H4 (cell line): ENCODE measurements around the gene CHRM1. TPM values are rescaled to one million over a fixed set of nuclear protein-coding genes. Genes with fewer than 3 reads are reported as not detected.
A peak's percentile ranks its signal among the peaks of the same experiment; 100 is the strongest.

ENCODE experiments used
- DNase-seq: peaks from one replicate; pipeline ENCODE4 v3.0.0-alpha.2; 2015; ENCODE audit warnings: low spot score
- total RNA-seq: library from RNA; depleted of rRNA; stranded (reverse); fragments of >200 nt; shearing (Covaris generic); gene quantifications from 2 replicates; pipeline ENCODE4 v1.2.3, GENCODE V29; 2014

CHRM1 gene
- total RNA-seq, 1 experiment from 2014 or later = not detected

DNA sequence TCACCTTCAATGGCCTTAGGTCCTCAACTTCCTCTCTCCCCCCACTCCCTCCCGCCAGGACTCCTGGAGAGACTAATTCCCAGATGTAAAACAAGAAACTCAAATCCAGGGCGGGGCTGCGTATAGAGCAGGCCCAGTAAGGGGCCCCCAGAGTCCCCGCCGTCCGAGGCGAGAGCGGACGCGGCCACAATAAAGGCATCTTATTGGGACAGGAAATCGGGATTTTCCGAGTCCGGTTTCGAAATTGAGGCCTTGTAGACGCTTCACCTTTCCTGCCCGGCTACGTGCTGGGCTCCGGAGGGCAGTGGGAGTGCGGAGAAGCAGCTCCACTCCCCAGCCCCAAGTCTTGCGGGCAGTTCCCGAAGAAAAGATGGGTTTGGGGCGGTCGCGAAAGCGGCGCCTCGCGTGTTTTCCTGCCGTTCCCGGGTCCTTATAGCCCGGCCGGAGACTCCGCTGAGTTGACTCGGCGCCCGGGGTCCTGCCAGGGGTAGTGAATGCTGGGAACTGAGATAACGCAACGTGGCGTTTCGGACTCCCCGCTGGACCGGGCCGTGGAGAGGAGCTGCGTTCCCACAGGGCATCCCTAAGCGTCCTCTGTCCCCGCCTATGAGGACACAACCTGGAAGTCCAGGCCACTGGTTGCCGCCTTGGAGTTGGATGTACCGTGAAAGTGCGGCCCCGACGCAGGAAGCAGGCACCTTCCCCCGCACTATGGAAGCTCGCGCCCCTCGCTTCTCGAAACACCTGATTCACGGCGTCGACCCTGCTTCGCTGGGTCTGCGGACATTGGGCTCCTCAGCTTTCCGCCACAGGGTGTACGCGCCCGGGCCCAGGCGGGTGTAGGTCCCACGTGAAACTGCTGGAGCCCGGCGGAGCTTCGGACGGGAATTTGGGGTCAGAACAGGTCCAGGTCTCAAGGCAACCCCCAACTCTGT lies 4.8 kb upstream of the CHRM1 start:
- DNase-seq = no peak

DNA sequence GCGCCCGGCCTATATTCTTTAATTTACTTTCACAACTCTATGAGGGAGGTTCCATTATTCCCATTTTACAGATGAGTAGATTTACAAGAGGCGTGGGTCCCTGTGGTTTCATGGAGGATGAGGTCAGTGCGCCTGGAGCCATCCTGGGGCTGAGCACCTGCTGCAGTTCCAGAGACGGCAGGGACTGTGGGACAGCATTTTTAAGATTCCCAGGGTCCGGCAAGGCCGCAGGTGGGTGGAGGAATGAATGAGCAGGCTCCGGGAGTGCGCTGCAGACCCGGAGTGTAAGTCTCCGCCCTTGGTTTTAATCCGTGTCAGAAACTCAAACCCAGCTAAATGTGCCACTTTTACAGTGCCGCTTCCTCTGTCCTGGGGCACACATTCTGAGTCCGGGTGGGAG lies 4.1 kb upstream of the CHRM1 start:
- no peak for DNase-seq

DNA sequence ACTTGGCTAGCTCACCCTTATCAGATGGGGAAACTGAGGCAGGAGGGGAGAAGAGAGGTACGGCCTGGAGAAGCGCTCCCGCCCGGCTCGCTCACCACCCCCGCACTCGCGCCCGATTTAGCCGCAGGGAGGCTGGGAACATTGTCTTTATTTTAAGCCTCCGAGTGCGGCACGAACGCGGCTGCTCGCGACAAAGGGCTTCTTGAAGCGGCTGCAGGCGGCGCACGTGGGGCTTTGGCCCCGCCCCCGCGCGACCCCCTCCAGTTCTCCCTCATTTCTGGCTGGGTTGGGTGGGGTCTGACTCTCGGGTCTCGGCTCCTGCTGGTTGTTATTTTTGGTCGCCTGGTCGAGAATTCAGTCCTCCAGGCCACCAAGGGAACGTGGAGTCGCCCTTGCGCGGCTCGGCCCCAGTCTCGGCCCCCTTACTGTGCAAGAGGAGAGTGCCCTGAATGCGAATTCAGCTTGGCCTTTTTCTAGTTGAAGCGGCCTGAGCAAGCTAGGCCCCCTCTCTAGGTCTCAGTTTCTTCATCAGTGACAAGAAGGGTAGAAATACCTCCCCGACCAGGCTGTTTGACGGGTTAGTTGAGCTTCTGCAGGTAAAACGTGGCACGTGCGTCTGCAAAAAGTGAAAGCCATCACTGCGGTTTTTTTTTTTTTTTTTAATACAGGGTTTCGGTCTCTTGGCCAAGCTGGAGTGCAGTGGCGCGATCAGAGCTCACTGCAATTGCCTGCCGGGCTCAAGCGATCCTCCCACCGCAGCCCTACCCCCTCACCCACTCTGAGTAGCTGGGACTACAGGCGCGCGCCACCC lies 2.6 kb upstream of the CHRM1 start:
- DNase-seq = no peak

DNA sequence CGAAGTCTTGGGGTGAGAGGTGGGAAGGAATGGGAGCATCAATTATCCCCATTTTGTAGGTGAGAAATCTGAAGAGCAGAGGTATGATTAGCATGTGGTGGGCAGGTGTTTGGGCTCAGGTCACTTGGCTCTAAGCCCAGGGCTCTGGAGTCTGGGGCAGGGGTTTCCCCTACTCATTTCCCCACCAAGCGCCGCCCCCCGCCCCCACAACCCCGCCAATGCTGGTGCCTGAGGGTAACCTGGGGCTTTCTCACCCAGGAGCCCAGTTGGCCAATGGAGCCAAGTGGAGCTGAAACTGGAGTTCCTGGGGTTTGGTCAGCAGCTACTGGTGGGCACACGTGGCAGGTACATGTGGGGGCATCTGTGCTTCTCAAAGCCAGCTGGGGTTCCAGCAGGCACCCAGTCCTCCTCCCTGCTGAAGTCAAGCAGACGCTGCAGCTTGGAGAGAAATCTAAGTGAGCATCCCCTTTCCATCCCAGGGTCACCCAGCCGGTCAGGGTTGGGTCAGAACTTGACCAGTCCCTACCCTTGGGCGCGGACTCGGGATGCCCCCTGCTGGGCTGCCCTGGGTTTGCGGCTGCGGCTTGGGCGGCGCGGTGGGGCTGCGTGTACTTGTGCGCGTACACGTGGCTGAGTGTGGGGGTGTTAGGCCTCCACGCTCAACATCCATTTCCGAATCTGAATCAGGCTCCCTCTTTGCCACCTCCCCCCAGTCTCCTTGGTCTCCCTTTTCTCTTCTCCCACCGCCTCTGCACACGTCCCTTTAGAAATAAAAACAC lies 1.7 kb upstream of the CHRM1 start:
- DNase-seq = no peak

DNA sequence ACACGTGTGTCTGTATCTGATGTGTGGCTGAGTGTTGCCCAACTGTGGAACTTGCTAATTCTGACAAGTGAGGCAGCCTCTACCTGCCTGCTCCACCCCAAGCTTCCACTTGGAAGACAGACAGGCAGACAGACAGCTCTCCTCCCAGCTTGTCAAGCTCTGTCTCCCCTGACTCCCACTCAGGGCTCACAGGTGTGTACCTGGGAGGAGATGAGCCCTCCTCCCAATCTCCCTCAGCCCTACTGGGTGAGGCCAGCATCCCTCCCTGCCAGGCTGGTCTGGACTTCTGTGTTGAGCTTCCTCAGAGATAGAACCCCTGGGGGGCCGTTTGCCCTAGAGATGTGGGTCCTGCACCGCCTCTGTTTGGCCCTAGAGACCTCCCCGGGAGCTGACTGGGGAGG lies 1.0 kb upstream of the CHRM1 start:
- no peak for DNase-seq

DNA sequence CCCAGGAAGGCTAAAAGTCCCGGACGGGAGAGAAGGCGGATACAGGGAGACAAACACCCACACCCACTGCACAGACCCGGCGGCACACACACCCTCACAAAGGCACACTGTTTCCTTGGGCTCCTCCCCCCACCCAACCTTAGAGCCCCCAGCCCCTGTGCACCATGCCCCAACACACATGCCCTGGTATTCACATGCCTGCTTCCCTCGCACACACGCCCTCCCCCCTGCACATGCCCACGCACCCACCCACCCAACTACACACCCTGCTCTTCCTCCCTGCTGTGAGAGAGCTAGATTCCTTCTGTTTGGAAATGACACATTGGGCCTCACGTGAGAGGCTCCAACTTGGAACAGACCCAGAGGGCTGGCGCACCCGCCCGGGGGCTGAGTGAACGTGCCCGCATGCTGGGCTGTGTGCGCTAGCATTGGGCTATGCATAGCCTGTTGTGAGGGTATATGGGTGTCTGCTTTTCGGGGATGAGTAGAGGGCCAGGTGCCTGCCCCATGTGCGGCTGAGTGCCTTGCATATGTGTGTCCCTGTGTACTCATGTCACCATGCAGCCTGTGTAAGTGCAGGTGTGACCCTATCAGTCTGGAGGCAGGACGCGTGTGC lies 518 bp upstream of the CHRM1 start:
- no peak for DNase-seq

DNA sequence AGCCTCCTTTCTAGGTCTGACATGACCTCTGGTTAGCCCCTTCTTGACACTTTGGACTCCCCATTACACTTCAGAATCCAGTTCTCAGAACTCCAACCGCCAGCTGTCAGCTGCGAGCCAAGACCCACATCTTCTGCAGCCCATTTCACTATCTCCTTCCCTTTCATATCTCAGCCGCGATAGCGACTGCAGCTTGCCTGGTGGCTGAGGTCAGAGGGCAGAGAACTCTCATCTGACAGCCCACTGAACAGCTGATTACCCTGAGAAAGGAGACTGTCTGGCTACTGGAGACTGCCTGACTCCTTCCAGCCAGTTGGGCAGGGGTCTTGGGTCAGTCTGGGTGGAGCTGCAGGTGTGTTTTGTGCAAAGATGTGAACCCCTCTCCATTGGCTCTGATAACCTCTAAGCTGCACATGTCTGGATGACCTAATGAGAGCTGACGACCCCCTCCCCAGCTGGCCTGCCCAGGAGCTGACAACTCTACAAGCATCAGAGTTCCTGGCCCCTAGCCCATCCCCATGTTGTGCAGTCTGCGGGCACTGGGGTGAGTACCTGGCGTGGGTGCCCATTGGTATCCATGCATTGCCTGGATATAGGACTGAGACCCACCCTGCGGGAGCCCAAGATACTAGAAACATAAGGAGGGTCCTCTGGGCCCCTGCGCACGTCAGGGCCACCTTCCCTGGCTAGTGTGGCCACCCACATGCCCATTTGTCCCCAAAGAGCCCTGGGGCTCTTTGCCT lies 1.1 kb downstream of the CHRM1 start:
- DNase-seq = no peak

GRCh38 chr11:62919476-62919875 lies 1.7 kb downstream of the CHRM1 start:
- DNase-seq = no peak

- no peak for DNase-seq
Observed at GRCh38 chr11:62918531-62918930, 2.6 kb downstream of the CHRM1 start.

- no peak for DNase-seq
Observed at GRCh38 chr11:62917906-62918502, 3.2 kb downstream of the CHRM1 start.

- no peak for DNase-seq
Observed at GRCh38 chr11:62914416-62914815, 6.7 kb downstream of the CHRM1 start.

- DNase-seq = no peak
Observed at GRCh38 chr11:62912268-62912667, 8.9 kb downstream of the CHRM1 start.

DNA sequence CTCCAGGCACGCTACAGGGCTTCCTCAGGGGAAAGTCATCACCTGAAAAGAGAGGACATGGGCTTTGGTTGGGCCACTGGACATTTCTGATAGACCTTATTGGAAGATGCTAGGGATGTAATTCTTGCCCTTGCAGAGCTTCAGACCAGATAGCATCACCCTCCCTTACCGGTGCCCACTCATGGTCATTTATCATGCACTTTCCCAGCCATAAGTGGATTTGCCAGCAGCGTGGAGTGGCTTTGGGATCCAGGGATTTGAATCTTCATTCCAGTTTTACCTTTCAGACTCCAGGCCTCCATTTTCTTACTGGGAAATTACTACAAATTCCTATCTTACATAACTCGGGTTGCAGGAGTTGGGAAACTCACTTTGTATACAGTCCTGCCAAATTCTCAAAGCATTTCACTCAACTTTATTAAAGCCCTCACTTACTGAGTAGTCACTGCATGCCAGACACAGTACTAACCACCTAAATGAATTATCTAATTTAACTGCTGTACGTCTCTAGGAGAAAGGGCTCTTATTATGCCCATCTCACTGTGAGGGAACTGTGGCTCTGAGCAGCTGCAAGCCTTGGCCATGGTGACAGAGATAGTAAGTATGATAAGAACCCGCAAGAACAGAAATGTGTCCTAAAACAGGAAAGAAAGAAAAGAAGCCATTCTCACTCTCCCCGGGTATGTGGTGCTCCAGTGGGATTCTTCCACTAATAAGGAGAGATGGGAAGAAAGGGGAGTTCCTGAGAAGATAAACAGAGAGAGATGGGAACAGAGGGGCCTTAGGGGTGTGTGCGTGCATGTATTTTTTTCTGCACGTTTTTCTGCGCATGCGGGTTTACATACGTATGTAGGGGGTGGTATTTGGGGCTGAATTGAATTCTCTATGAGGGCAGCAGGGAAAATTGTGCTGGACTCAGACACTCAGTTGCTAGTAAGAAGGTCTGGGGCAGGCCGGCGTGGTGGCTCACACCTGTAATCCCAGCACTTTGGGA lies 9.7 kb downstream of the CHRM1 start:
- DNase-seq = no peak

DNA sequence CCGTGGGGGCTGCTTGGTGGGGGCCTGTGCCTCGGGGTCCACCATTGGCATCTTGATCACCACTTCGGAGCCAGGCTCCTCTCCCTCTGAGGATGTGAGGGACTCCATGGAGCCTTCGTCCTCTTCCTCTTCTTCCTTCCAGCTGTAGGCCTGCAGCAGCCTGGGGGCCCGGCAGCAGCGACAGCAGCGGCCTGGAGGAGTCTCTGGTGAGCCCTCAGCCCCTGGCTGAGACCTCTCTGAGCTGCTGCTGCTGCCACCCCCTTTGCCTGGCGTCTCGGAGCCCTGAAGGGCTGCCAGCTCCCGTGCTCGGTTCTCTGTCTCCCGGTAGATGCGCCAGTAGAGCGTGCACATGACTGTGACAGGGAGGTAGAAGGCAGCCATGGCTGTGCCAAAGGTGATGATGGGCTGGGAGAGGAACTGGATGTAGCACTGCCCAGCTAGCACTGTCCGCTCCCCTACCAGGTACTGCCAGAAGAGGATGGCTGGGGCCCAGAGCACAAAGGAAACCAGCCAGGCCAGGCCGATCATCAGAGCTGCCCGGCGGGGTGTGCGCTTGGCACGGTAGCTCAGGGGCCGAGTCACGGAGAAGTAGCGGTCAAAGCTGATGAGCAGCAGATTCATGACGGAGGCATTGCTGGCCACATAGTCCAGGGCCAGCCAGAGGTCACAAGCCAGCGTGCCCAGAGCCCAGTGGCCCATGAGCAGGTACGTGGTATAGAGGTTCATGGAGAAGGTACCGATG lies 10.9 kb downstream of the CHRM1 start:
- DNase-seq = no peak

GRCh38 chr11:62909107-62909894 lies 11.9 kb downstream of the CHRM1 start:
- peak; percentile 79 for DNase-seq

GRCh38 chr11:62908468-62909072 lies 12.6 kb downstream of the CHRM1 start:
- DNase-seq = no peak

- DNase-seq = peak; percentile 71
Observed at GRCh38 chr11:62905927-62906531, 15.1 kb downstream of the CHRM1 start.
